SU-DHL-6 (cell line): Measurements from ENCODE around the gene ZG16B.

Experiments
- CTCF ChIP-seq: fragments of 200-600 bp; sonication (generic); IDR thresholded peaks from one replicate; pipeline ENCODE4 v1.5.1; 2017; ENCODE audit warnings: antibody characterized with exemption, mild to moderate bottlenecking, low read length, moderate library complexity; ENCODE audit not compliant: insufficient read depth, poor library complexity, severe bottlenecking
- EZH2phosphoT487 ChIP-seq: fragments of 200-600 bp; sonication (generic), shearing (Covaris generic); conservative IDR thresholded peaks from 2 replicates; pipeline ENCODE4 v1.6.1; 2018; ENCODE audit warnings: mild to moderate bottlenecking, antibody characterized with exemption, low read length, moderate library complexity, mixed read lengths

GRCh38 chr16:2815299-2815771 lies 14.8 kb upstream of the ZG16B start:
- TF ChIP-seq CTCF, result no peak
- TF ChIP-seq EZH2phosphoT487, result no peak
